IMR-90 (cell line): ENCODE results near the gene ALX4. TPM values are rescaled to one million over a fixed set of nuclear protein-coding genes. Genes with fewer than 3 reads are reported as not detected.

ENCODE experiments used
- ATAC-seq: fragments of 200-7000 bp; cut with Tn5 transposase; 2 replicates; pipeline ENCODE4 v1.9.1; 2020; ENCODE audit warnings: low read depth, mild to moderate bottlenecking, moderate library complexity
- BruUV-seq: library from RNA; stranded (reverse); fragments of 400-500 nt; replicated peaks from 2 replicates; lab custom pipeline; 2021; lab: Mats Ljungman, UMichigan
- CTCF ChIA-PET: fragments of 300-600 bp; formaldehyde crosslinking; extraction: SDS; loops from one replicate; lab custom pipeline; 2021; ENCODE audit warnings: antibody characterized with exemption; lab: Yijun Ruan, JAX
- POLR2A ChIA-PET: fragments of 300-600 bp; sonication (Branson Sonifier 250); formaldehyde crosslinking; loops from one replicate; lab custom pipeline; 2022; ENCODE audit warnings: antibody characterized with exemption; ENCODE audit not compliant: unreplicated experiment; lab: Charles Lee
- DNase-seq: peaks from one replicate; pipeline ENCODE4 v3.0.0; 2013
- H2AFZ ChIP-seq: replicated peaks from 2 replicates; pipeline ENCODE3; 2013; ENCODE audit warnings: low read length, mild to moderate bottlenecking; ENCODE audit not compliant: poor library complexity
- H2AK5ac ChIP-seq: 2 replicates; pipeline ENCODE4 v1.6.1; 2013; ENCODE audit warnings: low read depth, low read length, inconsistent platforms
- H2AK9ac ChIP-seq: replicated peaks from 2 replicates; pipeline ENCODE3; 2013; ENCODE audit warnings: mild to moderate bottlenecking, low read depth, low read length, moderate library complexity; ENCODE audit not compliant: poor library complexity
- H2BK120ac ChIP-seq: 2 replicates; pipeline ENCODE4 v1.6.1; 2013; ENCODE audit warnings: low read depth, low read length, inconsistent platforms
- H2BK15ac ChIP-seq: 3 replicates; pipeline ENCODE4 v1.6.1; 2013; ENCODE audit warnings: low read depth, low read length, inconsistent platforms
- H2BK20ac ChIP-seq: 2 replicates; pipeline ENCODE4 v1.6.1; 2013; ENCODE audit warnings: low read depth, mild to moderate bottlenecking, inconsistent platforms, low read length, moderate library complexity
- H2BK5ac ChIP-seq: 2 replicates; pipeline ENCODE4 v1.6.1; 2013; ENCODE audit warnings: mild to moderate bottlenecking, low read depth, low read length, inconsistent platforms; ENCODE audit not compliant: poor library complexity, severe bottlenecking
- H3K14ac ChIP-seq: replicated peaks from 2 replicates; pipeline ENCODE4 v1.6.1; 2013; ENCODE audit warnings: low read depth, low read length, inconsistent platforms
- H3K18ac ChIP-seq: 2 replicates; pipeline ENCODE4 v1.6.1; 2013; ENCODE audit warnings: low read depth, low read length, control low read depth
- H3K23ac ChIP-seq: 2 replicates; pipeline ENCODE4 v1.6.1; 2013; ENCODE audit warnings: low read depth, low read length, inconsistent platforms
- H3K27ac ChIP-seq: 2 replicates; pipeline ENCODE4 v1.5.1; 2013; ENCODE audit warnings: mild to moderate bottlenecking, control low read depth, low read length; ENCODE audit not compliant: insufficient read depth
- H3K27me3 ChIP-seq: 2 replicates; pipeline ENCODE4 v1.6.1; 2013; ENCODE audit warnings: low read length; ENCODE audit not compliant: control insufficient read depth, insufficient read depth
- H3K36me3 ChIP-seq: 2 replicates; pipeline ENCODE4 v1.6.1; 2013; ENCODE audit warnings: low read length, mixed read lengths; ENCODE audit not compliant: control insufficient read depth, insufficient read depth
- H3K4ac ChIP-seq: 2 replicates; pipeline ENCODE4 v1.6.1; 2013; ENCODE audit warnings: low read depth, low read length, inconsistent platforms
- H3K4me1 ChIP-seq: 2 replicates; pipeline ENCODE4 v1.6.1; 2013; ENCODE audit warnings: low read length, mixed read lengths; ENCODE audit not compliant: control insufficient read depth, insufficient read depth
- H3K4me2 ChIP-seq: 2 replicates; pipeline ENCODE4 v1.6.1; 2013; ENCODE audit warnings: low read depth, mild to moderate bottlenecking, control low read depth, low read length, moderate library complexity
- H3K4me3 ChIP-seq: 2 replicates; pipeline ENCODE4 v1.5.1; 2013; ENCODE audit warnings: low read depth, mild to moderate bottlenecking, control low read depth, low read length, moderate library complexity; ENCODE audit not compliant: insufficient read depth
- H3K56ac ChIP-seq: 2 replicates; pipeline ENCODE4 v1.6.1; 2013; ENCODE audit warnings: low read length, inconsistent platforms; ENCODE audit not compliant: insufficient read depth; ENCODE audit errors: extremely low read depth
- H3K79me1 ChIP-seq, 2 experiments: 2 replicates each; pipeline ENCODE4 v1.6.1; 2013; ENCODE audit warnings: low read length in 2 of 2, inconsistent platforms in 1 of 2, low read depth in 1 of 2
- H3K9ac ChIP-seq: 2 replicates; pipeline ENCODE4 v1.6.1; 2013; ENCODE audit warnings: low read depth, low read length, control low read depth
- H3K9me1 ChIP-seq: 2 replicates; pipeline ENCODE4 v1.6.1; 2013; ENCODE audit warnings: low read length, inconsistent platforms; ENCODE audit not compliant: insufficient read depth
- H3K9me3 ChIP-seq: 2 replicates; pipeline ENCODE4 v1.6.1; 2013; ENCODE audit warnings: low read length; ENCODE audit not compliant: control insufficient read depth, insufficient read depth
- H4K20me1 ChIP-seq: 2 replicates; pipeline ENCODE4 v1.6.1; 2013; ENCODE audit warnings: low read length, inconsistent platforms; ENCODE audit not compliant: insufficient read depth
- H4K5ac ChIP-seq: 2 replicates; pipeline ENCODE4 v1.6.1; 2013; ENCODE audit warnings: mild to moderate bottlenecking, low read depth, low read length, control low read depth
- H4K8ac ChIP-seq, 2 experiments: 2 replicates each; pipeline ENCODE4 v1.6.1; 2013; ENCODE audit warnings: low read depth in 2 of 2, low read length in 2 of 2, control low read depth in 1 of 2, inconsistent platforms in 1 of 2
- H4K91ac ChIP-seq: 2 replicates; pipeline ENCODE4 v1.6.1; 2013; ENCODE audit warnings: low read depth, low read length, inconsistent platforms; ENCODE audit not compliant: insufficient read depth
- BHLHE40 ChIP-seq: fragments of 150-350 bp; IDR thresholded peaks from 2 replicates; pipeline ENCODE4 v1.6.1; 2016; ENCODE audit warnings: mild to moderate bottlenecking, low read depth, low read length
- CEBPB ChIP-seq: IDR thresholded peaks from 2 replicates; pipeline ENCODE4 v1.6.1; 2012; ENCODE audit warnings: low read depth, low read length, improper control_type of control experiment
- CHD1 ChIP-seq: IDR thresholded peaks from 2 replicates; pipeline ENCODE4 v1.6.1; 2012; ENCODE audit warnings: low read depth, low read length, improper control_type of control experiment
- ELK1 ChIP-seq: fragments of 150-350 bp; IDR thresholded peaks from 2 replicates; pipeline ENCODE4 v1.6.1; 2016; ENCODE audit warnings: low read depth, mild to moderate bottlenecking, low read length, moderate library complexity, borderline replicate concordance
- FOS ChIP-seq: fragments of 150-350 bp; IDR thresholded peaks from 2 replicates; pipeline ENCODE4 v1.6.1; 2016; ENCODE audit warnings: low read depth, low read length
- MAFK ChIP-seq: IDR thresholded peaks from 2 replicates; pipeline ENCODE4 v1.6.1; 2012; ENCODE audit warnings: low read depth, low read length, improper control_type of control experiment
- MAZ ChIP-seq: IDR thresholded peaks from 2 replicates; pipeline ENCODE4 v1.6.1; 2012; ENCODE audit warnings: low read depth, mild to moderate bottlenecking, low read length, improper control_type of control experiment, moderate library complexity, borderline replicate concordance
- MXI1 ChIP-seq: IDR thresholded peaks from 2 replicates; pipeline ENCODE4 v1.6.1; 2012; ENCODE audit warnings: low read depth, mild to moderate bottlenecking, low read length, moderate library complexity, borderline replicate concordance
- NFE2L2 ChIP-seq: fragments of 150-350 bp; IDR thresholded peaks from 2 replicates; pipeline ENCODE4 v1.6.1; 2016; ENCODE audit warnings: low read depth, mild to moderate bottlenecking, low read length
- POLR2A ChIP-seq: IDR thresholded peaks from 2 replicates; pipeline ENCODE4 v1.6.1; 2012; ENCODE audit warnings: mild to moderate bottlenecking, low read depth, low read length
- RAD21 ChIP-seq: IDR thresholded peaks from 2 replicates; pipeline ENCODE4 v1.6.1; 2012; ENCODE audit warnings: low read length, improper control_type of control experiment
- RCOR1 ChIP-seq: IDR thresholded peaks from 2 replicates; pipeline ENCODE4 v1.6.1; 2012; ENCODE audit warnings: mild to moderate bottlenecking, low read length, improper control_type of control experiment; ENCODE audit not compliant: insufficient replicate concordance
- RFX5 ChIP-seq: IDR thresholded peaks from 2 replicates; pipeline ENCODE4 v1.8.0; 2012; ENCODE audit warnings: low read depth, mild to moderate bottlenecking, low read length, moderate library complexity
- SMC3 ChIP-seq: fragments of 150-350 bp; IDR thresholded peaks from 2 replicates; pipeline ENCODE4 v1.6.1; 2016; ENCODE audit warnings: low read depth, mild to moderate bottlenecking, antibody characterized with exemption, low read length, moderate library complexity
- USF2 ChIP-seq: fragments of 150-350 bp; IDR thresholded peaks from 2 replicates; pipeline ENCODE4 v1.6.1; 2017; ENCODE audit warnings: mild to moderate bottlenecking, antibody characterized with exemption, low read length, low read depth
- WGBS, 2 experiments: methylation state at CpG; one replicate each; pipeline versions ENCODE4 v1.1.5 to v1.1.7; 2013; ENCODE audit warnings: missing lambda C conversion rate in 2 of 2; ENCODE audit not compliant: insufficient read length in 1 of 2; ENCODE audit errors: extremely low coverage in 2 of 2; 5-methylcytosine and 5-hydroxymethylcytosine counted together
- dilution Hi-C: fragments of 300-500 bp; cut with HindIII; formaldehyde crosslinking; loops from one replicate; pipeline ENCODE4 v1.14.3; 2018; ENCODE audit warnings: low sequenced_read_pairs; ENCODE audit not compliant: unreplicated experiment
- in situ Hi-C: fragments of 300-500 bp; cut with MboI; formaldehyde crosslinking; loops from 3 replicates; pipeline ENCODE4 v1.14.3; 2019; ENCODE audit warnings: low sequenced_read_pairs, inconsistent platforms, mixed read lengths
- intact Hi-C: fragments of 100-400 bp; cut with micrococcal nuclease; formaldehyde crosslinking; loops from 2 replicates; pipeline ENCODE4 v1.10.0; 2022
- polyA plus RNA-seq, 3 experiments: library from polyadenylated mRNA; depleted of rRNA; stranded (reverse); fragments of >200 nt; gene quantifications; 2 replicates each; pipeline ENCODE4 v1.2.3, GENCODE V29; 2012; ENCODE audit warnings: low replicate concordance in 1 of 3
- total RNA-seq: library from RNA; depleted of rRNA; stranded (reverse); fragments of >200 nt; gene quantifications from 2 replicates; pipeline ENCODE4 v1.2.3, GENCODE V29; 2012

ALX4 gene
- total and polyA plus RNA-seq, 2 of the 4 experiments (the other 2 are of a cell fraction), result not detected

DNA sequence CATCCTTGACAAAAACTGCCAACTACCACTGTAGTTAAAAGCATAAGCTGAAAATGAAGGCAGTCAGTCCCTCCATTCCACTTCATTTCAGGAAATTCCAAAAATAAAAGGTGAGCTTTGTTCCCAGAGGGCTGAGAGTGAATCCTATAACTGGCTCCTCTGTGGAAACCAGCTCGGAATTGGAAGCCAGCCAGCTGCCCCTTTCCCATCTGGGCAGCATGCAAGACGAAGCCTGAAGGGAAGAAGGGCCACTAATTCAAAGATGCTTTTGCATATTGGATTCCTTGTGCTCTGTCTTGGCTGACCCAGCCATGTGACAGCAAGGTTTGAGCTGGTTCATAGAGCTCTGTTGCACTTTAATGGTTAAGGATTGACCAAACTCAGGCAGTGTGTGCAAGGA lies 83.4 kb downstream of the ALX4 start:
- Histone ChIP-seq H2AFZ (no peak overlapping the region), H3K4ac (no peak overlapping the region), H4K5ac (no peak overlapping the region), H3K36me3 (no peaks in the 10 kb centered on the region), H3K27me3 (no peaks in the 10 kb centered on the region), H4K91ac (no peak overlapping the region), H2BK5ac (no peak overlapping the region), H3K56ac (no peak overlapping the region), H3K9me3 (no peaks in the 10 kb centered on the region), H3K18ac (no peak overlapping the region), H2AK5ac (no peak overlapping the region), H3K23ac (no peak overlapping the region), H3K4me3 (no peak overlapping the region), H3K4me2 (no peak overlapping the region), H2BK15ac (no peak overlapping the region), H4K8ac (no peak overlapping the region), H3K27ac (no peak overlapping the region), H3K9me1 (peaks cover 11% of the 10 kb centered on the region; the same call in 1 of the 2 replicates), H2BK120ac (no peak overlapping the region), H2AK9ac (no peak overlapping the region), H3K79me1 (no peaks in the 10 kb centered on the region), H4K20me1 (no peaks in the 10 kb centered on the region), H3K14ac (no peak overlapping the region), H3K4me1 (peaks cover 9% of the 10 kb centered on the region), H2BK20ac (no peak overlapping the region), H3K9ac (no peak overlapping the region)
- DNase-seq (no peak), ATAC-seq (no peak)
- no TSS peak for BruUV-seq
- WGBS, 2 experiments, result 92% methylated on average over 2 of the region's 2 CpGs; no CpG with 5 or more reads in 1 of the 2 experiments
- in situ Hi-C loops (no loop called here), dilution Hi-C loops (no loop called here), intact Hi-C loops (no loop called here)
- CTCF ChIA-PET, result no interaction called here
- no peak for TF ChIP-seq BHLHE40
- no peak for TF ChIP-seq FOS
- TF ChIP-seq NFE2L2, result no peak
- TF ChIP-seq RCOR1, result no peak
- no peak for TF ChIP-seq POLR2A
- no peak for TF ChIP-seq CHD1
- no peak for TF ChIP-seq SMC3
- no peak for TF ChIP-seq MAFK
- TF ChIP-seq ELK1, result no peak
- no peak for TF ChIP-seq MAZ
- no peak for TF ChIP-seq USF2
- no peak for TF ChIP-seq MXI1
- no peak for TF ChIP-seq RAD21
- no peak for TF ChIP-seq CEBPB
- no peak for TF ChIP-seq RFX5
- POLR2A ChIA-PET, result no interaction called here
